Ovary (tissue), 10 donors: ENCODE data around the gene CCDC32. TPM values are rescaled to one million over a fixed set of nuclear protein-coding genes. Genes with fewer than 3 reads are reported as not detected.

ENCODE experiments used
- DNase-seq, 5 donors: peaks; one replicate each; pipeline ENCODE4 v3.0.0-alpha.2; 2019 to 2020
- H3K27ac ChIP-seq, 2 donors: fragments of 200-600 bp; one replicate each; pipeline versions ENCODE4 v1.5.1 to v1.8.0; 2019 to 2022
- H3K27me3 ChIP-seq: fragments of 200-600 bp; one replicate; pipeline ENCODE4 v1.8.0; 2022
- H3K36me3 ChIP-seq: fragments of 200-600 bp; sonication (generic); one replicate; pipeline ENCODE4 v1.5.1; 2019
- H3K4me1 ChIP-seq: one replicate; pipeline ENCODE4 v1.8.1; 2013; ENCODE audit warnings: mild to moderate bottlenecking, moderate library complexity; ENCODE audit not compliant: insufficient read depth
- H3K4me3 ChIP-seq: fragments of 200-600 bp; sonication (generic); one replicate; pipeline ENCODE4 v1.5.1; 2017
- H3K9me3 ChIP-seq, 2 donors: fragments of 200-600 bp in 1 of 2; sonication (generic) in 1 of 2; one replicate each; pipeline versions ENCODE4 v1.5.1 to v1.8.1; 2013 to 2019; ENCODE audit warnings: mild to moderate bottlenecking in 1 of 2, moderate library complexity in 1 of 2
- EP300 ChIP-seq: sonication (generic); formaldehyde crosslinking; IDR thresholded peaks from one replicate; pipeline ENCODE4 v1.6.1; 2017; ENCODE audit warnings: antibody characterized with exemption
- POLR2A ChIP-seq: fragments of 450-650 bp; IDR thresholded peaks from one replicate; pipeline ENCODE4 v1.6.1; 2017; ENCODE audit warnings: antibody characterized with exemption, mild to moderate bottlenecking, moderate library complexity
- WGBS, 3 donors: extraction: QIAGEN DNeasy Blood & Tissue Kit in 1 of 3; methylation state at CpG; one replicate each; pipeline versions ENCODE4 v1.1.5 to v1.1.7; 2013 to 2017; 5-methylcytosine and 5-hydroxymethylcytosine counted together
- intact Hi-C, 4 donors: fragments of 100-400 bp; cut with DNase I; formaldehyde crosslinking; loops; one replicate each; pipeline versions ENCODE4 v1.11.0 to v1.15.1; 2022 to 2023
- long read RNA-seq, 3 donors: library from polyadenylated mRNA in 2 of 3; unstranded in 2 of 3; transcript quantifications; one replicate each; pipeline ENCODE4 v2.0.0 and lab custom pipeline, GENCODE V29; 2021 to 2026
- polyA plus RNA-seq, 2 donors: library from polyadenylated mRNA; stranded (reverse); fragments of 200-250 nt in 1 of 2; fragments of 350-450 nt in 1 of 2; fragmentation: Illumina TruSeq in 1 of 2; extraction: RNeasy Lipid Tissue Mini Kit (QIAGEN cat#74804) in 1 of 2; gene quantifications; one replicate each; pipeline ENCODE4 v1.2.3, GENCODE V29; 2013 to 2014
- total RNA-seq, 7 donors: library from RNA; depleted of rRNA in 2 of 7; stranded (reverse); fragments of >200 nt in 2 of 7; fragmentation: NEBNext Ultra II Directional in 3 of 7; extraction: Animal tissue kit (Norgen Biotek cat#: 25700) in 3 of 7; gene quantifications; one replicate each; pipeline versions ENCODE4 v1.1.0 to v1.2.4, GENCODE V29; 2016 to 2023
- TF ChIP-seq, protein P1 (sequence below), 3 donors: fragments of 450-650 bp in 2 of 3; fragments of 200-600 bp in 1 of 3; IDR thresholded peaks; one replicate each; pipeline versions ENCODE4 v1.5.1 to v1.8.0; 2016 to 2022; ENCODE audit warnings: antibody characterized with exemption in 3 of 3, mild to moderate bottlenecking in 1 of 3
- donor health status: DM: no; HTN: no; CAD: no; lungs with moderate emphysema.
- donor health status: DM: no; HTN: no; CAD: no.
- donor health status: Bipolar disorder and iron deficiency.
- donor health status: DM: yes; HTN: yes; CAD: no.
- donor health status: DM: no; HTN: no; CAD: no.
- donor health status: DM: yes; HTN: yes; CAD: no.

CCDC32 gene, protein sequence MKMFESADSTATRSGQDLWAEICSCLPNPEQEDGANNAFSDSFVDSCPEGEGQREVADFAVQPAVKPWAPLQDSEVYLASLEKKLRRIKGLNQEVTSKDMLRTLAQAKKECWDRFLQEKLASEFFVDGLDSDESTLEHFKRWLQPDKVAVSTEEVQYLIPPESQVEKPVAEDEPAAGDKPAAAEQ
- total RNA-seq (10 to 100 TPM; 21.0 to 57.6 (median 31.0) TPM), polyA plus RNA-seq (10 to 100 TPM; 26.9 to 32.0 TPM)
- long read RNA-seq, donor 1, transcript CCDC32-202 (4 exons, 1,519 nt): major isoform, 130 of 161 reads
- long read RNA-seq, donor 1, partial matches to known transcripts: 10 of 161 reads
- long read RNA-seq, donor 1, other reads (novel, unspliced or antisense): 17 of 161 reads
- long read RNA-seq, donor 2, transcript CCDC32-202 (4 exons, 1,519 nt): major isoform, 7 of 7 reads
- long read RNA-seq, donor 2, partial matches to known transcripts: 0 of 7 reads
- long read RNA-seq, donor 2, other reads (novel, unspliced or antisense): 0 of 7 reads
- long read RNA-seq, donor 3, transcript CCDC32-202 (4 exons, 1,519 nt): major isoform, 34 of 44 reads
- long read RNA-seq, donor 3, partial matches to known transcripts: 0 of 44 reads
- long read RNA-seq, donor 3, other reads (novel, unspliced or antisense): 8 of 44 reads

DNA sequence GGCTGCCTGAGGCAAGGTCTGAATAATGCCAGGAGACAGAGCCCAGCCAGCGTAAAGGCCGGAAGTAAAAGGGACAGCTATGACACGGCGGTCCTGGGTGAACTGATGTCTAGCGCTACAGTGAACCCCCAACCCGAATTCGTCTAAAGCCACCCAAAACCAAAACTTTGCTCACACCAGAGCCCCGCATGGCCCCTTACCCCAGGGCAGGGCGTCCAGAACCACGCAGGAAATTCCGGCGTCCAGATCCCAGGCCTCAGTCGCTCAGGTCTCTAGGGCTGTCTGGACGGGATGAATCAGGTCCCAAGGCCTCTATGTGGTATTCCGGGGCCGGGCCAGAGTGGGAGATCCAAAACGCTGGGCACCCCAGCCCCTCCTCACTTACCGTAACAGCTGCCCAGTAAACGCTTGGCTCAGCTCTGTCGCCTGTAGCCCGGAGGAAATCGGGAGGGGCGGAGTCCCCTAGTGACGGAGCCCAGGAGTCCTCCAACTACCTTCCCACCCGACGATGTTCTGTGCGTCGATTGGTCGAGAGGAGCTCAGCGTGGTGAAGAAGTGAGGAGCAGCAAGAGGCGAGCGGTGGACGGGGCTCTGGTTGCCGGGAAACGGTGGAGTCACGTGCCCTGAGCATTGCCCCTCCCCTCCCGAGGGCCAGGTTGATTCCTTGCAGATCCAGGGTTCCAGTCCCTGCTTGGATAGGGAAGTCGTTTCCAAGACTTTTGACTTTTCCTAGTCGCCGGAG, at the start of gene CCDC32:
TSS of gene CCDC32 (minus strand) at position 452 of the 742 bp plus-strand sequence. CDS start 2,027 bp downstream, outside the sequence.
- no peaks in the 10 kb centered on the region for H3K36me3 ChIP-seq
- TF ChIP-seq EP300: peak; percentile 37
- TF ChIP-seq POLR2A: peak; percentile 81
- TF ChIP-seq, protein P1, sequence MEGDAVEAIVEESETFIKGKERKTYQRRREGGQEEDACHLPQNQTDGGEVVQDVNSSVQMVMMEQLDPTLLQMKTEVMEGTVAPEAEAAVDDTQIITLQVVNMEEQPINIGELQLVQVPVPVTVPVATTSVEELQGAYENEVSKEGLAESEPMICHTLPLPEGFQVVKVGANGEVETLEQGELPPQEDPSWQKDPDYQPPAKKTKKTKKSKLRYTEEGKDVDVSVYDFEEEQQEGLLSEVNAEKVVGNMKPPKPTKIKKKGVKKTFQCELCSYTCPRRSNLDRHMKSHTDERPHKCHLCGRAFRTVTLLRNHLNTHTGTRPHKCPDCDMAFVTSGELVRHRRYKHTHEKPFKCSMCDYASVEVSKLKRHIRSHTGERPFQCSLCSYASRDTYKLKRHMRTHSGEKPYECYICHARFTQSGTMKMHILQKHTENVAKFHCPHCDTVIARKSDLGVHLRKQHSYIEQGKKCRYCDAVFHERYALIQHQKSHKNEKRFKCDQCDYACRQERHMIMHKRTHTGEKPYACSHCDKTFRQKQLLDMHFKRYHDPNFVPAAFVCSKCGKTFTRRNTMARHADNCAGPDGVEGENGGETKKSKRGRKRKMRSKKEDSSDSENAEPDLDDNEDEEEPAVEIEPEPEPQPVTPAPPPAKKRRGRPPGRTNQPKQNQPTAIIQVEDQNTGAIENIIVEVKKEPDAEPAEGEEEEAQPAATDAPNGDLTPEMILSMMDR (IDR thresholded peaks at IDR 0.05): no peak
- DNase-seq: peak; percentile 94 to 97 (median 95)
- no peaks in the 10 kb centered on the region for H3K27me3 ChIP-seq
- WGBS, 3 donors: 0% methylated on average over 36 to 40 of the region's 40 CpGs
- no peaks in the 10 kb centered on the region for H3K9me3 ChIP-seq
- peaks cover 4% of the 10 kb centered on the region for H3K4me1 ChIP-seq
- H3K27ac ChIP-seq: peak within 1 kb of the TSS; percentile 79 to 85
- intact Hi-C loops: loop anchor here in 2 of 4 donors (10.0 kb wide), 2 partner anchors 120 to 190 kb away; partner anchors contain the start of genes BAHD1 (in 1 of the 2) and RMDN3 (in 1 of the 2)
- peak within 1 kb of the TSS; percentile 88 for H3K4me3 ChIP-seq

DNA sequence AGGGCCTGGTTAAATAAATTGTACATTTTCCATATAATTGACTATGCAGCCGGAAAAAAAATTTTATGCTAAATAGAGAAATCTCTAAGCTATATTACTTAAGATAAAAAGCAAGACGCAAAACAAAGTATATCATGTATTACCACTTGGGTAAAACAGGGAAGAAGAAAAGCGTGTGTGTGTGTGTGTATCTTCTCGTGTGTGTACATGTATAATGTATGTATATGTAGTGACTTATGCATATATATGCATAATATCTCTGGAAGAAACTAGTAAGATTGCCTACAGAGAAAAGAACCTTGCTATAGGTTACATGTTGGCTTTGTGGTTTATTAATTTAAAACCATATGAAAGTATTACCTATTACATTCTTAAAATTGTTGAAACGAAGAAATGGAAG, 48.2 kb upstream of the CCDC32 start:
- 85% methylated on average over 5 of the region's 5 CpGs for WGBS, 3 donors
- H3K4me3 ChIP-seq: no peak overlapping the region
- no peak overlapping the region for H3K27ac ChIP-seq
- TF ChIP-seq POLR2A: no peak
- TF ChIP-seq, protein P1 (IDR thresholded peaks at IDR 0.05): no peak
- no peak for TF ChIP-seq EP300
- H3K36me3 ChIP-seq: no peaks in the 10 kb centered on the region
- H3K27me3 ChIP-seq: no peaks in the 10 kb centered on the region
- no peaks in the 10 kb centered on the region for H3K9me3 ChIP-seq
- no peaks in the 10 kb centered on the region for H3K4me1 ChIP-seq
- intact Hi-C loops: no loop called here
- DNase-seq: no peak

DNA sequence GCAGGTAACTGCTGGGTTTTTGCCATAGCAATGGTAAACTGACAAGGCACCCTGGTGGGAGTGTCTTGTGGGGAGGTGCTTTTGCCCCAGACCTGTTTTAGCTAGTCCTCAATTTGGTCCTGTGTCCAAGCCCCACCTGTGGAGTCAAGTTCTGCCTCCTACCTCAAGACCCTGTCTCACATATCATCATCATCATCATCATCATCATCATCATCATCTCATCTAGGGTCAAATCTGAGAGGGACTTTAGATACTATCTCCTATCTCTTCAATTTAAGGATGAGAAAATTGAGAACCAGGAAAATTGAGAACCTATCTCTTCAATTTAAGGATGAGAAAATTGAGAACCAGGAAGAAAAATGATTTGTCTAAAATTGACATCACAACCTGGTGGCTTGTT, 39.1 kb upstream of the CCDC32 start:
- DNase-seq: no peak

DNA sequence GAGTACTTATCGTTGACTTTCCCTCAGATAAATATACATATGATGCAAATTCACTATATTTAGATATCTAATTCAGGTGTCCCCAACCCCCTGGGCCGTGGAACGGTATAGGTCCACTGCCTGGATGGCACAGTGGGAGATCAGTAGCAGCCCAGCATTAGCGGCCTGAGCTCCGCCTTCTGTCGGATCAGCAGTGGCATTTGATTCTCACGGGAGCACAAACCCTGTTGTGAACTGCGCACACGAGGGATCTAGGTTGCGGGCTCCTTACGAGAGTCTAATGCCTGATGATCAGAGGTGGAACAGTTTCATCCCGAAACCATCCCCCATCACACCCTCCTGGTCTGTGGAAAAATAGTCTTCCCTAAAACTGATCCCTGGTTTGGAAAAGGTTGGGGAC, 36.1 kb upstream of the CCDC32 start:
- intact Hi-C loops: no loop called here
- WGBS, 3 donors: 93% methylated on average over 12 of the region's 12 CpGs
- no peak overlapping the region for H3K4me3 ChIP-seq
- TF ChIP-seq, protein P1 (IDR thresholded peaks at IDR 0.05): no peak
- TF ChIP-seq EP300 (no peak), POLR2A (no peak)
- H3K27ac ChIP-seq: no peak overlapping the region
- no peaks in the 10 kb centered on the region for H3K9me3 ChIP-seq
- no peaks in the 10 kb centered on the region for H3K36me3 ChIP-seq
- no peaks in the 10 kb centered on the region for H3K27me3 ChIP-seq
- no peak for DNase-seq
- no peaks in the 10 kb centered on the region for H3K4me1 ChIP-seq

More for the DNA sequence above, 39.1 kb upstream of the CCDC32 start:
- no peaks in the 10 kb centered on the region for H3K36me3 ChIP-seq
- H3K27me3 ChIP-seq: no peaks in the 10 kb centered on the region
- H3K4me3 ChIP-seq: no peak overlapping the region
- no peaks in the 10 kb centered on the region for H3K4me1 ChIP-seq
- no peaks in the 10 kb centered on the region for H3K9me3 ChIP-seq
- intact Hi-C loops: no loop called here
- TF ChIP-seq, protein P1 (IDR thresholded peaks at IDR 0.05): no peak
- TF ChIP-seq POLR2A: no peak
- TF ChIP-seq EP300: no peak
- H3K27ac ChIP-seq: no peak overlapping the region
